LNCaP clone FGC (cell line): ENCODE measurements around the gene LBX2.

Experiments used
- DNase-seq: peaks from one replicate; pipeline ENCODE4 v3.0.0-alpha.2; 2011; ENCODE audit warnings: low read depth
- H3K4me3 ChIP-seq: 2 replicates; pipeline ENCODE4 v1.5.1; 2011; ENCODE audit warnings: mild to moderate bottlenecking, low read depth, low read length, control low read depth
- TF ChIP-seq, protein P1 (sequence below): IDR thresholded peaks from 2 replicates; pipeline ENCODE4 v1.5.1; 2012; ENCODE audit warnings: mild to moderate bottlenecking; ENCODE audit not compliant: control insufficient read depth, insufficient read depth; ENCODE audit errors: extremely low read depth

Gene LBX2

DNA sequence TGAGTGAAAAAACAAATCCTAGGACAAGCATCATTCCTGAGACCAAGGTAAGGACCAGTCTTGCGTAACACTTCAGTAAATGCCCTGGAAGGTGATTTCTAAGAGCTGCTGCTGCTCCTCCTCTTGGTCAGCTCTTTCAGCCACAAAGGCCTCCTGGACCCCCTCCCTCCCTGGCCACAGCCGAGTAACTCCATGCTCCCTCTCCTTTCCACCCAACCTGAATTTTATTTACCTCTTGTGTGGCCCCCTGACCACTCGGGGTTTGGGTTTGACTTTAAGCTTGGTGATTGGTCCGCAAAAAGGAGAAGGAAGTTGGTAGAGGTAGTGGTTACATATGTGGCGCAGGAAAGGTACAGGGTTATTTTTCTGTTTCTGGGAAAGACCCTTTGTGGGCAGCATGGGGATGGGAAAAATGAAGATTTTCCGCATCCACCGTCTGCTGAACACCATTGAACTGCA lies 39.5 kb upstream of the LBX2 start:
- no peak for DNase-seq
- no peak overlapping the region for H3K4me3 ChIP-seq
- TF ChIP-seq, protein P1, sequence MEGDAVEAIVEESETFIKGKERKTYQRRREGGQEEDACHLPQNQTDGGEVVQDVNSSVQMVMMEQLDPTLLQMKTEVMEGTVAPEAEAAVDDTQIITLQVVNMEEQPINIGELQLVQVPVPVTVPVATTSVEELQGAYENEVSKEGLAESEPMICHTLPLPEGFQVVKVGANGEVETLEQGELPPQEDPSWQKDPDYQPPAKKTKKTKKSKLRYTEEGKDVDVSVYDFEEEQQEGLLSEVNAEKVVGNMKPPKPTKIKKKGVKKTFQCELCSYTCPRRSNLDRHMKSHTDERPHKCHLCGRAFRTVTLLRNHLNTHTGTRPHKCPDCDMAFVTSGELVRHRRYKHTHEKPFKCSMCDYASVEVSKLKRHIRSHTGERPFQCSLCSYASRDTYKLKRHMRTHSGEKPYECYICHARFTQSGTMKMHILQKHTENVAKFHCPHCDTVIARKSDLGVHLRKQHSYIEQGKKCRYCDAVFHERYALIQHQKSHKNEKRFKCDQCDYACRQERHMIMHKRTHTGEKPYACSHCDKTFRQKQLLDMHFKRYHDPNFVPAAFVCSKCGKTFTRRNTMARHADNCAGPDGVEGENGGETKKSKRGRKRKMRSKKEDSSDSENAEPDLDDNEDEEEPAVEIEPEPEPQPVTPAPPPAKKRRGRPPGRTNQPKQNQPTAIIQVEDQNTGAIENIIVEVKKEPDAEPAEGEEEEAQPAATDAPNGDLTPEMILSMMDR: no peak

GRCh38 chr2:74537140-74537539 lies 37.7 kb upstream of the LBX2 start:
- TF ChIP-seq, protein P1: no peak
- DNase-seq: no peak

DNA sequence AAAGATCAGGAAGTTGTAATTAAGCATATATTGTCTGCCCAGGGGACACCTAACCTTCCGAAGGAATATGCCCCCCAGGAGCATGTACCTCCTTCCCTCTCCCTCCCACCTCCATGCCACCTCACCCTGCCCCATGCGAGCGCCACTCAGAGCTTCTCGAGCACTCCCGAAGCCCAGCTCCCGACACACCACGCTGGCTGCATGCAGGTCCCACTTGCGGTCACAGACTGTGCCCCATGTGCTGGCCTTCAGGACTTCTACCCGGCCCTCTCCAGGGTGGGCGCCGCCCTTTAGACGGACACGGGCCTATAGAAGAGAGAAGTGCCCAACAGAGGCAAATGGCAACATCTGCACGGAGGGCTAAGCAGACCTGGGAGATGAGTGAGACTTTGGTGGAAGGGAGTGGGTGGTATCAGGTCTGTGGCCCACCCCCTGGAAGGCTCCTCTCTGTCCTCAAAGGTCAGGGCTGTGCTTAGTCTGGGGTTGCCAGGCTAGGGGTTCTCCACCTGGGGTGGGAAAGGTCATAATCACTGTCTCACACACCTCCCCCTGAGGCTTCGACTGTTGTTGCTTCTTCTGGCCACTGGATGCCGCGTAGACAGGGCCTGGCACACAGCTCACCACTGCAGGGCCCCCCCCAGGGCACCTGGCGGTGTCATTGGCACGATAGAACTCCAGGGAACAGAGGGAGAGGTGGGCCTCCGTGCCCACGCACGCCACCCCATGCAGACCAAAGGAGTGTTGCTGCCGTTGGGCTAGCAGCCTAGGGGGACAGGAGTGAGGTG lies 37.0 kb upstream of the LBX2 start:
- no peak overlapping the region for H3K4me3 ChIP-seq
- TF ChIP-seq, protein P1: no peak
- DNase-seq: no peak

More at GRCh38 chr2:74537140-74537539, 37.7 kb upstream of the LBX2 start:
- H3K4me3 ChIP-seq: no peak overlapping the region

DNA sequence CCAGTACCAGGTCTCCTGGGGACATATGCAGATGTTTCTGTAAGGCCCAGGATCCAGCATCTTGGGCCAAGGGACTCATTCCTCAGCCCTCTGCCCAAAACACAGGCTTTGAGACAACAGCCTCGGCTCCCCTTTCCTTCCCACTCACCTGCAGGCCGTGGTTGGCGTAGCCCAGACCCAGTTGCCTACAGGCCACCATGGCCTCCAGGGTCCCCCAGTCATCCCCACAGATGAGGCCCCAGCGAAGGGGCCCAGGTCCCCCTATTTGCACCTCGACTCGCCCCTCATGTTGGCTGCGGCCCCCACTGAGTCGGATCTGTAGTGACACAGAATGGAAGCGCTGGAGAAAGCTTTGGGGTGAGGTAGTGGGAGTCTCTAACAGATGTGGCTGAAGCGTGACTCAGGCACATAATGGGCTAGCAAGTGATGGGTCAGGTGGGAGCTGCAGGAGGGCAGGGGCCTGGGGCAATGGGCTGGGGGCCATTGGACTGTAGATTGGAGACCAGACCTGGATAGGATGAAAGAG lies 36.1 kb upstream of the LBX2 start:
- TF ChIP-seq, protein P1: no peak
- H3K4me3 ChIP-seq: no peak overlapping the region
- no peak for DNase-seq

DNA sequence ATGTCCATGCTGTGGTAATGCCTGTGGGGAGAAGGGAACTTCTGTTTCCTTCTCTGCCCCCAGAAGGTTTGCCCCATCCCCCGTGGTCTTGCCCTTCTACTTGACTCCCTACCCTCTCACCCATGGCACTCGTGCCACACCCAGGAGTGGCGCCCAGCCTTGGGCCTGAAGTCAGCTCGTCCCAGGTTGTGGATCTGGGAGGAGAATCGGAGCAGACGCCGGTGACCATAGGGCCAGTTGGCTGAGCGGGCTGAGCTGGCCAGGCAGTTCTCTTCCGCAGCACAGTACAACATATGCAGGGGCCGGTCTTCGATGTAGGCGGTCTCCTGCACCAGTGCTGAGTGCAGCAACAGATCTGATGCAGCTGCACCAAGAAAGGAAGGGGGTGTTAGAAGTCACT lies 35.0 kb upstream of the LBX2 start:
- TF ChIP-seq, protein P1: no peak
- H3K4me3 ChIP-seq: no peak overlapping the region
- no peak for DNase-seq

GRCh38 chr2:74533464-74533863 lies 34.1 kb upstream of the LBX2 start:
- TF ChIP-seq, protein P1: no peak
- no peak overlapping the region for H3K4me3 ChIP-seq

More at GRCh38 chr2:74533464-74533863, 34.1 kb upstream of the LBX2 start:
- DNase-seq: no peak
